ENCODE results near the gene CLSTN1.
A peak's percentile ranks its signal among the peaks of the same experiment; 100 is the strongest.

The CLSTN1 gene

DNA sequence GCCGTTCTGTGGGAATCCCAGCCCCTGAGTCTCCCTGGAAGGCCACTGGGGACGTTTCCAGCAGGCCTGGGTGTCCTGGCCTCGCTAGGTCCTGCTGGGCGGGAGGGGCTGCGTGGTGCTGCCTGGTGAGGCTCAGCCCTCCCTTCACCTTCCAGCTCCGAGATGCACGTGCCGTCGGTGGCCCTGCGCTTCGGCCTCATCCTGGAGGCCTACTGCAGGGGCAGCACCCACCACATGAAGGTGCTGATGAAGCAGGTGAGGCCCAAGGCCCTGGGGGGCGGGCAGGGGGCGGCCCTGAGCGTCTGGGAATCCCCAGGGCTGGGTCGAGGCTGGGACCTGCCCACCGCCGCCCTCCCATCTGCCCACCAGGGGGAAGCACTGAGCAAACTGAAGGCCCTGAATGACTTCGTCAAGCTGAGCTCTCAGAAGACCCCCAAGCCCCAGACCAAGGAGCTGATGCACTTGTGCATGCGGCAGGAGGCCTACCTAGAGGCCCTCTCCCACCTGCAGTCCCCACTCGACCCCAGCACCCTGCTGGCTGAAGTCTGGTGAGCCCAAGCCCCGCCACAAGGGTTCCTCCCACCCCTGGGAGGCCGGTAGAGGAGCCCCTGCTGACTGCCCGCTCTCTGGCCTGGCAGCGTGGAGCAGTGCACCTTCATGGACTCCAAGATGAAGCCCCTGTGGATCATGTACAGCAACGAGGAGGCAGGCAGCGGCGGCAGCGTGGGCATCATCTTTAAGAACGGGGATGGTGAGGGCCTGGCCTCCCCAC, 102.0 kb downstream of the CLSTN1 start:
- Histone ChIP-seq H3K36me3 (ENCODE audit: low read depth) (peaks cover 48% of the 10 kb centered on the region), H3K4me1 (ENCODE audit: insufficient read depth, poor library complexity, severe bottlenecking) (no peaks in the 10 kb centered on the region), H3K27me3 (ENCODE audit: insufficient read depth, poor library complexity, severe bottlenecking) (no peaks in the 10 kb centered on the region), H3K4me3 (ENCODE audit: severe bottlenecking) (no peak overlapping the region), H3K27ac (ENCODE audit: poor library complexity, severe bottlenecking) (no peak overlapping the region), H3K9me3 (ENCODE audit: severe bottlenecking) (no peaks in the 10 kb centered on the region)
- TF ChIP-seq, protein P1, sequence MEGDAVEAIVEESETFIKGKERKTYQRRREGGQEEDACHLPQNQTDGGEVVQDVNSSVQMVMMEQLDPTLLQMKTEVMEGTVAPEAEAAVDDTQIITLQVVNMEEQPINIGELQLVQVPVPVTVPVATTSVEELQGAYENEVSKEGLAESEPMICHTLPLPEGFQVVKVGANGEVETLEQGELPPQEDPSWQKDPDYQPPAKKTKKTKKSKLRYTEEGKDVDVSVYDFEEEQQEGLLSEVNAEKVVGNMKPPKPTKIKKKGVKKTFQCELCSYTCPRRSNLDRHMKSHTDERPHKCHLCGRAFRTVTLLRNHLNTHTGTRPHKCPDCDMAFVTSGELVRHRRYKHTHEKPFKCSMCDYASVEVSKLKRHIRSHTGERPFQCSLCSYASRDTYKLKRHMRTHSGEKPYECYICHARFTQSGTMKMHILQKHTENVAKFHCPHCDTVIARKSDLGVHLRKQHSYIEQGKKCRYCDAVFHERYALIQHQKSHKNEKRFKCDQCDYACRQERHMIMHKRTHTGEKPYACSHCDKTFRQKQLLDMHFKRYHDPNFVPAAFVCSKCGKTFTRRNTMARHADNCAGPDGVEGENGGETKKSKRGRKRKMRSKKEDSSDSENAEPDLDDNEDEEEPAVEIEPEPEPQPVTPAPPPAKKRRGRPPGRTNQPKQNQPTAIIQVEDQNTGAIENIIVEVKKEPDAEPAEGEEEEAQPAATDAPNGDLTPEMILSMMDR (IDR thresholded peaks at IDR 0.05; ENCODE audit: poor library complexity, severe bottlenecking), result peak; percentile 41
- DNase-seq (ENCODE audit: low spot score), result no peak
- ATAC-seq (ENCODE audit: low read depth), result no peak

DNA sequence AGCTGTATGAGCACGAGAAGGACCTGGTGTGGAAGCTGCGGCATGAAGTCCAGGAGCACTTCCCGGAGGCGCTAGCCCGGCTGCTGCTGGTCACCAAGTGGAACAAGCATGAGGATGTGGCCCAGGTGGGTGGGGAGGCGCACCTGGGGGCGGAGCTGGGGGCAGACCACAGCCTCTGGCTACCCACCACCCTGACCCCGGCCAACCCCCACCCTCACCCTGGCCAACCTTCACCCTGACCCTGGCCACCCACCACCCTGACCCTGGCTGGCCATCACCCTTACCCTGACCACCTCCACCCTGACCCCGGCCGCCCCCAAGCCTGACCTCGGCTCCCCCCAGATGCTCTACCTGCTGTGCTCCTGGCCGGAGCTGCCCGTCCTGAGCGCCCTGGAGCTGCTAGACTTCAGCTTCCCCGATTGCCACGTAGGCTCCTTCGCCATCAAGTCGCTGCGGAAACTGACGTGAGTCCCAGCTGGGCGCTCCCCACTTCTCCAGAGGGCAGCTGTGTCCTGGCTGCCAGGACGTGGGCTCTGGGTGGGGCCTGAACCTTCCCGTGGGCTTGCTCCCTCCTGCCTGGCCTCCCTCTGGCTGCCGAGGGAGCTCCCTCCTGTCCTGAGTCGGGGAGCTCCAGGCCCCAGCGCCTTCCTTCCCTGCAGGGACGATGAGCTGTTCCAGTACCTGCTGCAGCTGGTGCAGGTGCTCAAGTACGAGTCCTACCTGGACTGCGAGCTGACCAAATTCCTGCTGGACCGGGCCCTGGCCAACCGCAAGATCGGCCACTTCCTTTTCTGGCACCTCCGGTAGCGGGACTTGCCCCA, 102.8 kb downstream of the CLSTN1 start:
- Histone ChIP-seq H3K4me1 (ENCODE audit: insufficient read depth, poor library complexity, severe bottlenecking) (no peaks in the 10 kb centered on the region), H3K4me3 (ENCODE audit: severe bottlenecking) (no peak overlapping the region), H3K27ac (ENCODE audit: poor library complexity, severe bottlenecking) (no peak overlapping the region), H3K36me3 (ENCODE audit: low read depth) (peaks cover 43% of the 10 kb centered on the region), H3K9me3 (ENCODE audit: severe bottlenecking) (no peaks in the 10 kb centered on the region), H3K27me3 (ENCODE audit: insufficient read depth, poor library complexity, severe bottlenecking) (no peaks in the 10 kb centered on the region)
- ATAC-seq (ENCODE audit: low read depth) (no peak), DNase-seq (ENCODE audit: low spot score) (no peak)
- TF ChIP-seq, protein P1 (IDR thresholded peaks at IDR 0.05; ENCODE audit: poor library complexity, severe bottlenecking), result no peak

DNA sequence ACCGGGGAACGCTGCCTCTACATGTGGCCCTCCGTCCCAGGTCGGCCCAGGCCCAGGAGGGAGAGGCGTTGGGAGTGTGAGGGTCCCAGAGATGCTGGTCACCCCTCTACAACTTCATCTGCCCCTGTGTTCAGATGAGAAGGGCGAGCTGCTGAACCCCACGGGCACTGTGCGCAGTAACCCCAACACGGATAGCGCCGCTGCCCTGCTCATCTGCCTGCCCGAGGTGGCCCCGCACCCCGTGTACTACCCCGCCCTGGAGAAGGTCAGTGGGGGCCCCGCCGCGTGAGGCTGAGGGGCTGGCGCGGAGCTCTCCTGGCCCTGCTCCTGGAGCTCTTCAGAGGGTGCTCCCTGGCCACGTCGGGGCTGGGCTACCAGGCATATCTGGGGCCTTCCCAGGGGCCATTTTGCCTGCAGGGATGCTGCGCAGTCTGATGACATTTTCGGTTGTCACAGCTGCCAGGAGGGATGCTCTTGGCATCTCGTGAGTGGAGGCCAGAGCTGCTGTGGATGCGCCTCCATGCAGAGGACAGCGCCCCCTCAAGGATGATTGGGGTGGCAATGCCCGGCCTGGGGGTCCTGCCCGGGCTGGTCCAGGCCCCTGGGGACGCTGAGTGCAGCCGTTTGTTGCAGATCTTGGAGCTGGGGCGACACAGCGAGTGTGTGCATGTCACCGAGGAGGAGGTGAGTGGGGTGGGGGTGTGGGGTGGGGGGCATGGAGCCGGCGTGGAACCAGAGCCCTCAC, 103.6 kb downstream of the CLSTN1 start:
- TF ChIP-seq, protein P1 (IDR thresholded peaks at IDR 0.05; ENCODE audit: poor library complexity, severe bottlenecking), result no peak
- Histone ChIP-seq H3K4me3 (ENCODE audit: severe bottlenecking) (no peak overlapping the region), H3K9me3 (ENCODE audit: severe bottlenecking) (no peaks in the 10 kb centered on the region), H3K4me1 (ENCODE audit: insufficient read depth, poor library complexity, severe bottlenecking) (no peaks in the 10 kb centered on the region), H3K27me3 (ENCODE audit: insufficient read depth, poor library complexity, severe bottlenecking) (no peaks in the 10 kb centered on the region), H3K27ac (ENCODE audit: poor library complexity, severe bottlenecking) (no peak overlapping the region), H3K36me3 (ENCODE audit: low read depth) (peaks cover 37% of the 10 kb centered on the region)
- DNase-seq (ENCODE audit: low spot score) (no peak), ATAC-seq (ENCODE audit: low read depth) (no peak)

DNA sequence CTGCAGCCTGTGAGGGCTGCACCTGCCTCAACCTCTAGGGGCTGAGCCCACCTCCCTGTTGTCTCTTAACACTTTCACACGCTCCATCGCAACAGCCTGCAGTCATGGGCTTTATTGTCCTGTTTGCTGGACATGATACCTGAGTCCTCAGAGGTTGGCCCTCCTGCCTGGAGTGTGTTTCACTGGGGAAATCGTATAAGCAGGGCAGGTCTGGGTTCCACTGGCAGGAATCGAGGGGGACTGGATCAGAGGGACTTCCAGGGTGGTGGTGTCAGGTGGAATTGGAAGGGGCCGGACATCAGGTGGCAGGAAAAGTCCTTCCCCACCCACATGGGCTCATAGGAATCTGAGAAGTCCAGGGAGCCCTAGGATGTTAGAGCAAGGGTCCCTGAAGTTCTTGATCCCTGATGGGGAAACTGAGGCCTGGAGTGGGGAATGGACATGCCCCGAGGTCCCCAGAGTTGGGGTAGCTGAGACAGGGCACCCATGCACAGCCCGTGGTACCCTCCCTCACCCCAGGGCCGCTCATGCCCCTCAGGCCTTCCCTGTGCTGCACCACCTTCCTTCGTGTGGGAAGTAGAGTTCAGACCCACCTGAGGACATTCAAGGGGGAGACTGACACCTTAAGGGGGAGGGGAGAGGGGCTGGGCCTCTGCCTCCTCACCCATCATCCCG, 105.6 kb downstream of the CLSTN1 start:
- Histone ChIP-seq H3K4me3 (ENCODE audit: severe bottlenecking) (no peak overlapping the region), H3K9me3 (ENCODE audit: severe bottlenecking) (no peaks in the 10 kb centered on the region), H3K36me3 (ENCODE audit: low read depth) (peaks cover 24% of the 10 kb centered on the region), H3K4me1 (ENCODE audit: insufficient read depth, poor library complexity, severe bottlenecking) (no peaks in the 10 kb centered on the region), H3K27me3 (ENCODE audit: insufficient read depth, poor library complexity, severe bottlenecking) (no peaks in the 10 kb centered on the region), H3K27ac (ENCODE audit: poor library complexity, severe bottlenecking) (no peak overlapping the region)
- DNase-seq (ENCODE audit: low spot score) (no peak), ATAC-seq (ENCODE audit: low read depth) (no peak)
- TF ChIP-seq, protein P1 (IDR thresholded peaks at IDR 0.05; ENCODE audit: poor library complexity, severe bottlenecking), result no peak
